HepG2 (cell line): ENCODE results near the gene ARHGAP32. TPM values are rescaled to one million over a fixed set of nuclear protein-coding genes. Genes with fewer than 3 reads are reported as not detected.

Experiments
- ATAC-seq: fragments of 200-7000 bp; cut with Tn5 transposase; 3 replicates; pipeline ENCODE4 v1.9.1; 2020; ENCODE audit warnings: mild to moderate bottlenecking, moderate library complexity
- BruUV-seq: library from RNA; stranded (reverse); fragments of 400-500 nt; replicated peaks from 2 replicates; lab custom pipeline; 2021; lab: Mats Ljungman, UMichigan
- CTCF ChIA-PET: fragments of 300-600 bp; formaldehyde crosslinking; extraction: SDS; loops from one replicate; lab custom pipeline; 2021; ENCODE audit warnings: low total read pairs, inconsistent platforms, low intra/inter-chr PET ratio; lab: Yijun Ruan, JAX
- POLR2A ChIA-PET: fragments of 350-600 bp; sonication (Branson Sonifier 250); formaldehyde crosslinking; loops from one replicate; lab custom pipeline; 2020; ENCODE audit warnings: antibody characterized with exemption, inconsistent platforms; lab: Yijun Ruan, JAX
- DNase-seq: peaks from one replicate; pipeline ENCODE4 v3.0.0-alpha.2; 2015; ENCODE audit warnings: low spot score
- FAIRE-seq: peaks from 3 replicates; lab custom pipeline; 2011; peaks lifted over from hg19 to GRCh38; lab: Jason Lieb, UNC
- H2AFZ ChIP-seq: one replicate; pipeline ENCODE4 v1.6.1; 2011; ENCODE audit warnings: low read length, inconsistent platforms
- H3K27ac ChIP-seq: fragments of 300-600 bp; 3 replicates; pipeline ENCODE4 v1.8.0; 2011; ENCODE audit warnings: mixed run types, mild to moderate bottlenecking, mixed read lengths, low read length, inconsistent platforms; ENCODE audit not compliant: insufficient read depth; ENCODE audit errors: extremely low read length
- H3K27me3 ChIP-seq, 2 experiments: fragments of 200-600 bp in 1 of 2; 2 replicates in 1 of 2; 3 replicates in 1 of 2; pipeline versions ENCODE4 v1.6.0 to v1.8.0; 2011; ENCODE audit warnings: low read length in 2 of 2, mild to moderate bottlenecking in 2 of 2, moderate library complexity in 2 of 2, inconsistent platforms in 1 of 2; ENCODE audit not compliant: insufficient read depth in 2 of 2, control insufficient read depth in 1 of 2
- H3K36me3 ChIP-seq, 2 experiments: fragments of 200-600 bp in 1 of 2; replicated peaks in 1 of 2; 2 replicates in 1 of 2; 3 replicates in 1 of 2; pipeline versions ENCODE4 v1.5.1 to v1.8.0; 2011; ENCODE audit warnings: low read length in 2 of 2, inconsistent platforms in 1 of 2; ENCODE audit not compliant: insufficient read depth in 2 of 2, control insufficient read depth in 1 of 2
- H3K4me1 ChIP-seq: 2 replicates; pipeline ENCODE4 v1.5.1; 2012; ENCODE audit warnings: low read length, inconsistent platforms; ENCODE audit not compliant: insufficient read depth
- H3K4me2 ChIP-seq: 2 replicates; pipeline ENCODE4 v1.6.0; 2011; ENCODE audit warnings: low read depth, low read length, inconsistent platforms
- H3K4me3 ChIP-seq, 3 experiments: fragments of 200-600 bp in 1 of 3; sonication (generic), shearing (Covaris generic) in 1 of 3; replicated peaks in 1 of 3; 2 replicates each; pipeline ENCODE4 v1.5.1; 2011 to 2016; ENCODE audit warnings: low read length in 3 of 3, inconsistent platforms in 2 of 3, low read depth in 2 of 3, mild to moderate bottlenecking in 2 of 3, control low read depth in 1 of 3, mixed read lengths in 1 of 3; ENCODE audit not compliant: insufficient read depth in 1 of 3
- H3K79me2 ChIP-seq: one replicate; pipeline ENCODE4 v1.6.1; 2011; ENCODE audit warnings: low read length, inconsistent platforms; ENCODE audit not compliant: insufficient read depth
- H3K9ac ChIP-seq: 2 replicates; pipeline ENCODE4 v1.6.0; 2011; ENCODE audit warnings: mild to moderate bottlenecking, low read depth, low read length, inconsistent platforms; ENCODE audit not compliant: insufficient read depth
- H3K9me3 ChIP-seq: 2 replicates; pipeline ENCODE4 v1.5.1; 2012; ENCODE audit warnings: mild to moderate bottlenecking, low read length
- H4K20me1 ChIP-seq: 2 replicates; pipeline ENCODE4 v1.6.0; 2011; ENCODE audit warnings: inconsistent platforms, mild to moderate bottlenecking, low read length, moderate library complexity; ENCODE audit not compliant: insufficient read depth
- CSRNP1 ChIP-seq: sonication (generic); formaldehyde crosslinking; IDR thresholded peaks from 2 replicates; pipeline ENCODE4 v1.8.1; 2023; ENCODE audit warnings: mild to moderate bottlenecking, missing genetic modification reagents
- DR1 ChIP-seq: sonication (generic); formaldehyde crosslinking; IDR thresholded peaks from 2 replicates; pipeline ENCODE4 v1.8.0; 2021; ENCODE audit warnings: mild to moderate bottlenecking, missing genetic modification reagents, inconsistent platforms
- HNRNPK ChIP-seq: fragments of 200-400 bp; formaldehyde crosslinking; IDR thresholded peaks from 2 replicates; pipeline ENCODE4 v1.6.1; 2018; ENCODE audit warnings: low read length, low read depth, moderate library complexity, mild to moderate bottlenecking; ENCODE audit not compliant: poor library complexity, severe bottlenecking
- KDM1A ChIP-seq: IDR thresholded peaks from 2 replicates; pipeline ENCODE4 v1.6.1; 2016; ENCODE audit warnings: missing compliant biosample characterization
- KLF11 ChIP-seq: IDR thresholded peaks from 2 replicates; pipeline ENCODE4 v1.6.1; 2016; ENCODE audit warnings: missing compliant biosample characterization
- MAF1 ChIP-seq: sonication (generic); formaldehyde crosslinking; IDR thresholded peaks from 2 replicates; pipeline ENCODE4 v1.5.0; 2020; ENCODE audit warnings: missing genetic modification reagents, borderline replicate concordance
- SOX6 ChIP-seq, 2 experiments: fragments of 450-650 bp in 1 of 2; sonication (generic) in 1 of 2; formaldehyde crosslinking in 1 of 2; IDR thresholded peaks; 2 replicates each; pipeline versions ENCODE4 v1.4.0 to v1.6.1; 2017 to 2020; ENCODE audit warnings: antibody characterized with exemption in 1 of 2, mild to moderate bottlenecking in 1 of 2, missing genetic modification reagents in 1 of 2
- TARDBP ChIP-seq: sonication (generic); formaldehyde crosslinking; IDR thresholded peaks from 2 replicates; pipeline ENCODE4 v1.8.0; 2022; ENCODE audit warnings: mild to moderate bottlenecking, missing genetic modification reagents
- THAP8 ChIP-seq: sonication (generic); formaldehyde crosslinking; IDR thresholded peaks from 2 replicates; pipeline ENCODE4 v1.5.1; 2020; ENCODE audit warnings: missing genetic modification reagents, mild to moderate bottlenecking, borderline replicate concordance
- ZNF274 ChIP-seq: sonication (generic); formaldehyde crosslinking; IDR thresholded peaks from 2 replicates; pipeline ENCODE4 v1.5.1; 2020; ENCODE audit warnings: mild to moderate bottlenecking, missing genetic modification reagents
- ZNF569 ChIP-seq: sonication (generic); formaldehyde crosslinking; IDR thresholded peaks from 2 replicates; pipeline ENCODE4 v1.5.0; 2020; ENCODE audit warnings: mild to moderate bottlenecking, missing genetic modification reagents, moderate library complexity, borderline replicate concordance
- ZNF687 ChIP-seq: sonication (generic); formaldehyde crosslinking; IDR thresholded peaks from 2 replicates; pipeline ENCODE4 v1.5.1; 2020; ENCODE audit warnings: mild to moderate bottlenecking, missing genetic modification reagents, moderate library complexity
- WGBS: methylation state at CpG from one replicate; pipeline ENCODE4 v1.1.6; 2017; ENCODE audit warnings: low lambda C conversion rate; 5-methylcytosine and 5-hydroxymethylcytosine counted together
- in situ Hi-C: cut with HindIII; loops from 2 replicates; pipeline ENCODE4 v1.10.0; 2017; ENCODE audit warnings: low pct_unique_long_range_greater_than_20kb; ENCODE audit not compliant: extremely low pct_ligation_motif_present
- intact Hi-C: fragments of 100-400 bp; cut with micrococcal nuclease; formaldehyde crosslinking; loops from one replicate; pipeline ENCODE4 v1.10.0; 2022; ENCODE audit not compliant: unreplicated experiment
- polyA plus RNA-seq, 8 experiments: library from polyadenylated mRNA; depleted of rRNA in 3 of 8; stranded (reverse) in 7 of 8; unstranded in 1 of 8; fragments of >200 nt; fragmentation: Illumina TruSeq in 4 of 8; extraction: Trizol in 4 of 8; gene quantifications; 2 replicates each; pipeline versions ENCODE4 v1.2.1 to v1.2.3, GENCODE V29; 2011 to 2016; ENCODE audit warnings: low read depth in 4 of 8, missing spikeins in 1 of 8, mixed read lengths in 1 of 8; ENCODE audit not compliant: insufficient read depth in 1 of 8
- total RNA-seq, 5 experiments: library from RNA; depleted of rRNA; stranded (reverse); fragments of >200 nt; fragmentation: Illumina TruSeq; extraction: Trizol; gene quantifications; 2 replicates each; pipeline ENCODE4 v1.2.3, GENCODE V29; 2016; ENCODE audit warnings: low read depth in 1 of 5

ARHGAP32 gene
- total and polyA plus RNA-seq, 2 of the 13 experiments (the other 11 are each of a cell fraction or from before 2014, with no cell fraction given) = 6.3 to 8.2 TPM

- Histone ChIP-seq H3K27me3 (peaks cover 7 to 37% of the 10 kb centered on the region in 2 experiments; a peak in 3 of 5 replicates), H3K9me3 (no peaks in the 10 kb centered on the region), H4K20me1 (no peaks in the 10 kb centered on the region)
- no peak for TF ChIP-seq TARDBP (CRISPR knock-in tag)
- no peak for TF ChIP-seq ZNF274 (CRISPR knock-in tag)
- no peak for TF ChIP-seq ZNF569
- TF ChIP-seq HNRNPK = no peak
- no peak for TF ChIP-seq THAP8 (CRISPR knock-in tag)
- TF ChIP-seq, all 625 proteins: peak for 0
- no peak for FAIRE-seq
- intact Hi-C loops = no loop called here
- Histone ChIP-seq H3K79me2 (no peaks in the 10 kb centered on the region), H3K9ac (no peak overlapping the region), H3K36me3 (no peaks in the 10 kb centered on the region), H3K27ac (no peak overlapping the region), H3K4me1 (no peaks in the 10 kb centered on the region), H3K4me3 (no peak overlapping the region), H2AFZ (no peak overlapping the region), H3K4me2 (no peak overlapping the region)
- ChIA-PET POLR2A (no interaction called here), CTCF (no interaction called here)
- 43% methylated on average over 3 of the region's 10 CpGs for WGBS
- DNase-seq = no peak
- no TSS peak for BruUV-seq
- ATAC-seq = no peak
- in situ Hi-C loops = no loop called here
These were observed 257.2 kb downstream of the ARHGAP32 start for GRCh38 chr11:128934926-128935325.

DNA sequence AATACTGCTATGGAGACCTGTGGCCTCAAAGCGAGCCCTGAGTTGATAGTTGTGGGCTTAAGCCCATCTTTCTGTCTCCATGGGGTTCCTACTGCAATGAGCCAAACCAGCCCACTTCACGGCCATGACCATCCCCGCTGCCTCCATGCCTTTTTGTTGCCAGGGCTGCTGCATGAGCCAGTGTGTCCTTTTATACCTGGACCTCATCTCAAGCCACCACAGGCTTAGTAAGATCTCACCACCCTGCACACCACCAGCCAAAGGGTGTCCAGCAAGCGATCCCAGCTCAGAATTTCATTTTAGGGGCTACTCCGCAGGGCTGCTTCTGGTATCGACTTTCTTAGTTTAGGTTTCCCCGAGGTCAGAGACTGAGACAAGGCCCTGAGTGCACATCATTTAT lies 257.8 kb downstream of the ARHGAP32 start:
- 32% methylated on average over 6 of the region's 7 CpGs for WGBS
- Histone ChIP-seq H3K9ac (no peak overlapping the region), H3K79me2 (no peaks in the 10 kb centered on the region), H4K20me1 (no peaks in the 10 kb centered on the region), H3K4me3 (no peak overlapping the region), H2AFZ (no peak overlapping the region), H3K27ac (no peak overlapping the region), H3K27me3 (peaks cover 7 to 37% of the 10 kb centered on the region in 2 experiments; a peak in 3 of 5 replicates), H3K9me3 (no peaks in the 10 kb centered on the region), H3K4me1 (no peaks in the 10 kb centered on the region), H3K4me2 (no peak overlapping the region), H3K36me3 (no peaks in the 10 kb centered on the region)
- intact Hi-C loops (no loop called here), in situ Hi-C loops (no loop called here)
- ChIA-PET POLR2A (no interaction called here), CTCF (no interaction called here)
- no peak for DNase-seq
- ATAC-seq = no peak
- no TSS peak for BruUV-seq
- no peak for FAIRE-seq
- no peak for TF ChIP-seq KDM1A
- no peak for TF ChIP-seq CSRNP1 (CRISPR knock-in tag)
- TF ChIP-seq KLF11 (CRISPR knock-in tag) = no peak
- no peak for TF ChIP-seq ZNF687
- no peak for TF ChIP-seq SOX6 (IDR thresholded peaks at IDR 0.05)
- TF ChIP-seq SOX6 (CRISPR knock-in tag; IDR thresholded peaks at IDR 0.05) = no peak
- no peak for TF ChIP-seq MAF1 (CRISPR knock-in tag)
- TF ChIP-seq DR1 (CRISPR knock-in tag) = no peak
